Esophagus muscularis mucosa (tissue), 3 donors: ENCODE results near the gene IL11.

Experiments
- CTCF ChIP-seq, 3 experiments: fragments of 200-600 bp in 2 of 3; fragments of 450-650 bp in 1 of 3; sonication (generic) in 2 of 3; IDR thresholded peaks; one replicate each; pipeline ENCODE4 v1.5.1; 2017 to 2019; ENCODE audit warnings: antibody characterized with exemption in 3 of 3, mild to moderate bottlenecking in 2 of 3, moderate library complexity in 1 of 3
- POLR2AphosphoS5 ChIP-seq, 2 donors: sonication (generic); formaldehyde crosslinking; IDR thresholded peaks; one replicate each; pipeline ENCODE4 v1.6.1; 2017; ENCODE audit warnings: antibody characterized with exemption in 2 of 2

- TF ChIP-seq CTCF (IDR thresholded peaks at IDR 0.05) (no peak), POLR2AphosphoS5 (IDR thresholded peaks at IDR 0.05) (no peak)
Measured at GRCh38 chr19:55365245-55365644, 5.0 kb downstream of the IL11 start.
